SK-N-SH (cell line): Measurements from ENCODE around the gene FGFBP2. TPM values are rescaled to one million over a fixed set of nuclear protein-coding genes. Genes with fewer than 3 reads are reported as not detected.

ENCODE experiments used
- CTCF ChIA-PET: fragments of 300-600, 350-600 bp; formaldehyde crosslinking; extraction: SDS; loops from one replicate; lab custom pipeline; 2021; lab: Yijun Ruan, JAX
- POLR2A ChIA-PET: fragments of 350-600 bp; sonication (Branson Sonifier 250); formaldehyde crosslinking; extraction: SDS; loops from one replicate; lab custom pipeline; 2020; ENCODE audit warnings: antibody characterized with exemption, inconsistent platforms; lab: Yijun Ruan, JAX
- DNase-seq: peaks from one replicate; pipeline ENCODE4 v3.0.0; 2012
- H2AFZ ChIP-seq: fragments of 200-600 bp; sonication (generic); 2 replicates; pipeline ENCODE4 v1.8.1; 2016; ENCODE audit warnings: antibody characterized with exemption, mild to moderate bottlenecking, low read depth
- H3F3A ChIP-seq: fragments of 200-600 bp; sonication (generic); replicated peaks from 2 replicates; pipeline ENCODE3; 2016; ENCODE audit warnings: antibody characterized with exemption, mild to moderate bottlenecking; ENCODE audit not compliant: insufficient read depth
- H3K27ac ChIP-seq, 2 experiments: fragments of 200-500 bp in 1 of 2; fragments of 200-600 bp in 1 of 2; sonication (Bioruptor generic) in 1 of 2; sonication (generic), shearing (Covaris generic) in 1 of 2; 2 replicates each; pipeline versions ENCODE4 v1.5.1 to v1.6.1; 2014 to 2016; ENCODE audit warnings: low read depth in 2 of 2, inconsistent platforms in 1 of 2, low read length in 1 of 2, mild to moderate bottlenecking in 1 of 2, mixed read lengths in 1 of 2
- H3K27me3 ChIP-seq: fragments of 200-600 bp; sonication (generic), shearing (Covaris generic); 2 replicates; pipeline ENCODE4 v1.6.1; 2016; ENCODE audit warnings: mixed run types; ENCODE audit not compliant: insufficient read depth
- H3K36me3 ChIP-seq, 2 experiments: fragments of 200-500 bp in 1 of 2; fragments of 200-600 bp in 1 of 2; sonication (Bioruptor generic) in 1 of 2; sonication (generic) in 1 of 2; replicated peaks in 1 of 2; 2 replicates each; pipeline versions ENCODE3 to v1.5.1; 2014 to 2016; ENCODE audit warnings: low read length in 1 of 2, mild to moderate bottlenecking in 1 of 2; ENCODE audit not compliant: insufficient read depth in 2 of 2, control insufficient read depth in 1 of 2
- H3K4me1 ChIP-seq, 2 experiments: fragments of 200-500 bp in 1 of 2; fragments of 200-600 bp in 1 of 2; sonication (Bioruptor generic) in 1 of 2; sonication (generic), shearing (Covaris generic) in 1 of 2; 2 replicates each; pipeline versions ENCODE4 v1.5.1 to v1.6.1; 2014 to 2016; ENCODE audit warnings: low read depth in 1 of 2, low read length in 1 of 2, mixed run types in 1 of 2; ENCODE audit not compliant: insufficient read depth in 2 of 2, control insufficient read depth in 1 of 2
- H3K4me2 ChIP-seq: fragments of 200-600 bp; sonication (generic), shearing (Covaris generic); 2 replicates; pipeline ENCODE4 v1.6.1; 2017; ENCODE audit warnings: mixed run types
- H3K4me3 ChIP-seq, 2 experiments: fragments of 200-500 bp in 1 of 2; fragments of 200-600 bp in 1 of 2; sonication (Bioruptor generic) in 1 of 2; sonication (generic), shearing (Covaris generic) in 1 of 2; 2 replicates each; pipeline versions ENCODE4 v1.5.1 to v1.8.1; 2014 to 2016; ENCODE audit warnings: low read depth in 2 of 2, inconsistent platforms in 1 of 2, low read length in 1 of 2, mild to moderate bottlenecking in 1 of 2, mixed read lengths in 1 of 2, moderate library complexity in 1 of 2
- H3K79me2 ChIP-seq: fragments of 200-600 bp; sonication (generic); 2 replicates; pipeline ENCODE4 v1.8.1; 2017; ENCODE audit warnings: mild to moderate bottlenecking; ENCODE audit not compliant: insufficient read depth
- H3K9ac ChIP-seq: fragments of 200-600 bp; sonication (generic); 2 replicates; pipeline ENCODE4 v1.6.1; 2017; ENCODE audit warnings: mixed run types
- H3K9me2 ChIP-seq: fragments of 200-600 bp; sonication (generic); 2 replicates; pipeline ENCODE4 v1.6.1; 2017; ENCODE audit warnings: mixed run types
- H3K9me3 ChIP-seq: fragments of 200-600 bp; sonication (generic); 2 replicates; pipeline ENCODE4 v1.6.1; 2017; ENCODE audit warnings: mixed run types, mild to moderate bottlenecking, moderate library complexity
- H4K20me1 ChIP-seq: fragments of 200-600 bp; sonication (generic); 2 replicates; pipeline ENCODE4 v1.6.1; 2017; ENCODE audit warnings: mild to moderate bottlenecking, mixed run types; ENCODE audit not compliant: insufficient read depth
- CHD2 ChIP-seq: fragments of 150-350 bp; IDR thresholded peaks from 2 replicates; pipeline ENCODE4 v1.6.1; 2018; ENCODE audit warnings: low read length; ENCODE audit not compliant: partially characterized antibody
- CTCF ChIP-seq: fragments of 200-600 bp; sonication (generic); IDR thresholded peaks from 2 replicates; pipeline ENCODE4 v1.6.1; 2017; ENCODE audit warnings: antibody characterized with exemption, mild to moderate bottlenecking, moderate library complexity
- FOSL2 ChIP-seq: IDR thresholded peaks from 2 replicates; pipeline ENCODE4 v1.4.0; 2012; ENCODE audit warnings: low read depth, mild to moderate bottlenecking, moderate library complexity, borderline replicate concordance
- GABPA ChIP-seq: IDR thresholded peaks from 2 replicates; pipeline ENCODE4 v1.4.0; 2012; ENCODE audit warnings: low read depth, mild to moderate bottlenecking
- IRF3 ChIP-seq: fragments of 150-350 bp; IDR thresholded peaks from 2 replicates; pipeline ENCODE4 v1.6.1; 2016; ENCODE audit warnings: mild to moderate bottlenecking, low read depth, low read length
- MXI1 ChIP-seq: IDR thresholded peaks from 2 replicates; pipeline ENCODE4 v1.6.1; 2012; ENCODE audit warnings: mild to moderate bottlenecking, low read depth, low read length, improper control_type of control experiment
- NRF1 ChIP-seq: IDR thresholded peaks from 2 replicates; pipeline ENCODE4 v1.6.1; 2012; ENCODE audit warnings: low read depth, mild to moderate bottlenecking, low read length
- PBX3 ChIP-seq: IDR thresholded peaks from 2 replicates; pipeline ENCODE4; 2012
- POLR2AphosphoS5 ChIP-seq: IDR thresholded peaks from 2 replicates; pipeline ENCODE4 v1.6.1; 2012; ENCODE audit warnings: low read depth, low read length
- RAD21 ChIP-seq: IDR thresholded peaks from 2 replicates; pipeline ENCODE4 v1.6.1; 2012; ENCODE audit warnings: mild to moderate bottlenecking, low read length
- TAF1 ChIP-seq: IDR thresholded peaks from 2 replicates; pipeline ENCODE4 v1.6.1; 2012; ENCODE audit warnings: low read depth, mild to moderate bottlenecking, low read length, moderate library complexity, borderline replicate concordance
- TEAD4 ChIP-seq: IDR thresholded peaks from 2 replicates; pipeline ENCODE4 v1.4.0; 2012; ENCODE audit warnings: mild to moderate bottlenecking, borderline replicate concordance; ENCODE audit not compliant: insufficient read depth
- USF1 ChIP-seq: IDR thresholded peaks from 2 replicates; pipeline ENCODE4 v1.4.0; 2012; ENCODE audit warnings: low read depth, borderline replicate concordance
- ZBTB33 ChIP-seq: IDR thresholded peaks from 2 replicates; pipeline ENCODE4 v1.4.0; 2012; ENCODE audit warnings: low read depth, borderline replicate concordance
- WGBS: methylation state at CpG from one replicate; pipeline ENCODE4 v1.1.6; 2017; ENCODE audit warnings: low lambda C conversion rate; 5-methylcytosine and 5-hydroxymethylcytosine counted together
- polyA plus RNA-seq, 3 experiments: library from polyadenylated mRNA; depleted of rRNA; stranded (reverse); fragments of >200 nt; gene quantifications; 2 replicates each; pipeline ENCODE4 v1.2.3, GENCODE V29; 2012

The FGFBP2 gene
- polyA plus RNA-seq, 1 of the 3 experiments (the other 2 are of a cell fraction) = 0.62 TPM

- TF ChIP-seq PBX3 (no peak), NRF1 (no peak), IRF3 (no peak), FOSL2 (no peak)
Observed at GRCh38 chr4:15992167-15992485, 29.2 kb upstream of the FGFBP2 start (continued).

GRCh38 chr4:15990570-15991285 is 27.8 kb upstream of the FGFBP2 start:
- no peaks in the 10 kb centered on the region for H4K20me1 ChIP-seq
- no peaks in the 10 kb centered on the region for H3K79me2 ChIP-seq
- no peaks in the 10 kb centered on the region for H3K9me3 ChIP-seq
- 75% methylated on average over 12 of the region's 12 CpGs for WGBS
- no peak for DNase-seq
- no peaks in the 10 kb centered on the region for H3F3A ChIP-seq
- H2AFZ ChIP-seq = no peak overlapping the region
- CTCF ChIA-PET = interaction anchor here (0.7 to 5.5 kb wide), 3 partner anchors 11 to 185 kb away, joined by 3 to 37 read pairs (median 7); no protein-coding TSS in a partner anchor
- peaks cover 0 to 3% of the 10 kb centered on the region in 2 experiments; a peak in 1 of 4 replicates for H3K4me1 ChIP-seq
- no peak overlapping the region for H3K4me3 ChIP-seq
- no peaks in the 10 kb centered on the region for H3K9me2 ChIP-seq
- no peak overlapping the region for H3K27ac ChIP-seq
- POLR2A ChIA-PET = no interaction called here
- no peak overlapping the region for H3K9ac ChIP-seq
- no peaks in the 10 kb centered on the region; the same call in 1 of the 2 replicates for H3K27me3 ChIP-seq
- H3K36me3 ChIP-seq = no peaks in the 10 kb centered on the region
- TF ChIP-seq IRF3 = no peak
- no peak for TF ChIP-seq GABPA
- TF ChIP-seq USF1 = no peak
- no peak for TF ChIP-seq MXI1
- TF ChIP-seq CTCF = no peak
- no peak for TF ChIP-seq PBX3
- TF ChIP-seq RAD21 = no peak
- no peak for TF ChIP-seq TAF1
- no peak for TF ChIP-seq POLR2AphosphoS5
- TF ChIP-seq ZBTB33 = no peak
- TF ChIP-seq FOSL2 = no peak
- TF ChIP-seq TEAD4 = no peak
- no peak for TF ChIP-seq CHD2
- H3K4me2 ChIP-seq = no peak overlapping the region
